GM19395 (cell line): ENCODE data around the gene TEX101.
"Not testable (repeated sequence)": the region's sequence is repeated elsewhere in the genome, so short reads cannot be mapped to it uniquely, and the experiment has no call there.

Experiments
- ATAC-seq: cut with Tn5 transposase; IDR thresholded peaks from one replicate; pipeline ENCODE4 v1.9.1; 2021; ENCODE audit warnings: mild to moderate bottlenecking, moderate library complexity; ENCODE audit not compliant: unreplicated experiment

TEX101 gene

GRCh38 chr19:43416951-43417623 lies 2.4 kb downstream of the TEX101 start:
- ATAC-seq: no peak

GRCh38 chr19:43420954-43421353 lies 6.3 kb downstream of the TEX101 start:
- no peak for ATAC-seq

DNA sequence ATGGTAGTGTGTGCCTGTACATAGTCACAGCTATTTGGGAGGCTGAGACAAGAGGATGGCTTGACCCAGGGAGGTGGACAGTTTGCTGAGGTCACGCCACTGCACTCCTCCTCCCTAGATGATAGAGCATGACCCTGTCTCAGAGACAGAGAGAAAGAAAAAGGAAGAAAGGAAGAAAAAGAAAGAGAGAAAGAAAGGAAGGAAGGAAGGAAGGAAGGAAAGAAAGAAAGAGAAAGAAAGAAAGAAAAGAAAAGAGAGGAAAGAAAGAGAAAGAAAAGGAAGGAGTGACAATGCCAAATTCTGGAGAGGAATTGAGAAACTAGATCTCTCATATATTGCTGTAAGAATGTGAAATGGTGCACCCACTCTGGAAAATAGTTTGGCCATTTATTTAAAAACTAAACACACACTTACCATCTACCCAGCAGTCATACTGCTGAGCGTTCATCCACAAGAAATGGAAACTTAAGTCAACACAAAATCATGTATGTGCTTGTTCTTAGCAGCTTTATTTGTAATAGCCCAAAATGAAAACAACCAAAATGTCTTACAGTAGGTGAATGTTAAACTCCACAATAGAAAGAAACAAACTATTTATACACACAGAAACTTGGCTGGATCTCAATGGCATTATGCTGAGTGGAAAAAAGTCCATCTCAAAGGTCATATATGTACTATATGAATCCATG lies 7.5 kb downstream of the TEX101 start:
- no peak for ATAC-seq

- no peak for ATAC-seq
These were observed 8.0 kb downstream of the TEX101 start for GRCh38 chr19:43422689-43423066.

DNA sequence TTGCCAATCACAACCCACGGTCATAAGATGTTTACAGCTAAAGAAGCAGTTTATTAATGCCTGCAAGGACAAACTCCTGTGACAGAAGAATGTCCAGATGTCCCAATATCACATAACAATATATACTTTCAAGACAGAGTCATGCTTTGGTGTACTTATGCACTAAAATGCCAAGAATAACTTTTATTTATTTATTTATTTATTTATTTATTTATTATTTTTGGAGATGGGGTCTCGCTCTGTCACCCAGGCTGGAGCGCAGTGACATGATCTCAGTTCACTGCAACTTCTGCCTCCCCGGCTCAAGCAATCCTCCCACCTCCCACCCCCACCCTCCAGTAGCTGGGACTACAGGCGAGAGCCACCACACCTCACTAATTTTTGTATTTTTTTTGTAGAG lies 9.1 kb downstream of the TEX101 start:
- no peak for ATAC-seq

- no peak for ATAC-seq
These were observed 11.1 kb downstream of the TEX101 start for GRCh38 chr19:43425567-43426392.

- ATAC-seq: no peak
These were observed 14.7 kb downstream of the TEX101 start for GRCh38 chr19:43429395-43429794.

DNA sequence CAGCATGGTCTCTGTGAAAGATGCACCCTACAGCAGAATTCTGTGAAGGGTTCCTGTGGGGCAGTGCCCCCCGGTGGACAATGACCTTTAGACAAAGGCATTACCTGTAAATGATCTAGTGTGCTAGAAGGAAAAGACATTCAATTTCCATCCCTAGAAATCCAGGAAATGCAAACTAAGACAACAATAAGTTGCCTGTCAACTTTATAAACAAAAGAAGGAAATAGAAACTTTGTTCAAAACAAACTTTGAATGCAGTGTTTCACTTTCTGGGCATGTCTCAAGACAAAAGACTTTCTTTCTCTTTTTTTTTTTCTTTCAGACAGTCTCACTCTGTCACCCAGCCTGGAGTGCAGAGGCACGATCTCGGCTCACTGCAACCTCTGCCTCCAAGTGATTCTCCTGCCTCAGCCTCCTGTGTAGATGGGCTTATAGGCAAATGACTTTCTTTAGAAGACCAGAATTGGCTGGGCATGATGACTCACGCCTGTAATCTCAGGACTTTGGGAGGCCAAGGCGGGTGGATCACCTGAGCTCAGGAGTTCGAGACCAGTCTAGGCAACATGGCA lies 15.5 kb downstream of the TEX101 start:
- no peak for ATAC-seq

- ATAC-seq: no peak
These were observed 16.3 kb downstream of the TEX101 start for GRCh38 chr19:43430976-43431375.

- ATAC-seq: no peak
These were observed 18.6 kb downstream of the TEX101 start for GRCh38 chr19:43433358-43433673.

GRCh38 chr19:43433689-43434088 lies 19.0 kb downstream of the TEX101 start:
- ATAC-seq: no peak

GRCh38 chr19:43435775-43436174 lies 21.1 kb downstream of the TEX101 start:
- ATAC-seq: no peak

GRCh38 chr19:43437284-43437683 lies 22.6 kb downstream of the TEX101 start:
- ATAC-seq: not testable (repeated sequence)

DNA sequence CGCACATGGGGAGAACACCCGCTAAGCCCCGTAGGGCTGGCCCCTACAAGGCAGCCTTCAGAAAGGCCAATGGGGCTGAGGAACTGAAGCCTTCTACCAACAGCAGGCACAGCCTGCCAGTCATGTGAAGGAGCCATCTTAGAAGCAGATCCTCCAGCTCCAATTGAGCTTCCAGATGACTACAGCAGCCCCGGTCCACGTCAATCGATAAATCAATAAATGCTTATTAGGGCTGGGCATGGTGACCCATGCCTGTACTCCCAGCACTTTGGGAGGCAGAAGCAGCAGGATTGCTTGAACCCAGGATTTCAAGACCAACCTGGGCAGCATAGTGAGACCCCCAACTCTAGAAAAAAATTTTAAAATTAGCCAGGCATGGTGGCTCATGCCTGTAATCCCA lies 23.0 kb downstream of the TEX101 start:
- ATAC-seq: no peak

DNA sequence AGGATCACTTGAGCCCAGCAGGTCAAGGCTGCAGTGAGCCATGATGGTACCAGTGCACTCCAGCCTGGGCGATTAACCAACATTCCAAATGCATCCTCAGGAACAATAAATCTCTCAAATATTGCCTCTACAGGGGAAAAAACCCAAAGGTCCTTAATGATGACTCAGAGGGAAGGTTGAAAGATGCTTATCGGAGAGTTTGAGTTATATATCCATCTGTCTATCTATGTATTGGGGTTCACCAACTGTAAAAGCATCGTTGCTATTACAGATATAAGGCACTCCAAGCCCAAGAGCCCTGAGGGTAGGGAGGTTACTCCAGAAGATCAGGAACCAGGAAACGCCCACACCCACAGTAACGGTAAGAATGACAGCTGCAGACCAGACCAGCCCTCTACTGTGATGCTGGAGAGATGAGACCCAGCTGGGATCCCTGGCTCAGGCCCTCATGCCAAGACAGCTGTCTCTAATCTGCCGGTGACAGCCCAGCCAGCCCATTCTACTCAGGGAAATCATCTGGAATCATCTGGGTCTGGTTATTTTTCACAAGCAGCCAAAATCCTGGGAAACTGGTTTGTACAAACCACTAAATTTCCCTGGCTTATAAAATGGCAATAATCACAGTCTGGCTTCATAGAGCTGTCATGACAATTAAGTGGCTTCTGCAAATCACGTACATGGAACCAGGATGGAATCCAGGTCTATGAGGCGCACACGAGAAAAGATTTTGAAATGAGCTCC lies 23.8 kb downstream of the TEX101 start:
- ATAC-seq: no peak

DNA sequence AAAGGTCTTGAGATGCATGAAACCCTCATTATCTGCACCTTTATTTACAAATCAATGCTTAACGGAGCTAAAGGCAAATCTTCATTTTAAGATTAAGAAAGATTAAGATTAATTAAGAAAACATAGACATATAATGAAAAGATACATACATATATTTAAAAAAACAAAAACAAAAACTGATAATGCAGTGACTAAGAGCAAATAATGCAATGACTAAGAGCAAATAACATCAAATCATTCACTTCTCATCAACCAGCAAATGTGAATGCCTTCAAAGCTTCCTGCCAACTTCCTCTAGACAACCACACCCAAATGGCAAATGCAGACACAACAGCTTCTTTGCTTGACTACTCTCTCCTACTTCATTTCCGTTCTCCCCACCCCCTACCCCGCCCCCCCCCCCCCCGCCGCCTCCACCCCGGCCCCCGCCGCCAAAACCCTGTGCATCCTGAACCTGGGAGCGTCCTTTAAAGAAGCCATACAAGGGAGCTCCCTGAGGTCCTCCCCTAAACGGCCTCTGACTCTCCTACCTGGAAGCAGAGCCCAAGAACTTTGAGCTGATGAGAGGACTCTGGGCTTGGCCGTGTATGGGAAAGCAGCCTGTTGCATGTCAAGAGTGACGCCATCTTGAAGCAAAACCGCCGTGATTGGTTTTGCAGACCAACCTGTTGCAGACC lies 24.5 kb downstream of the TEX101 start:
- ATAC-seq: no peak

GRCh38 chr19:43439709-43440063 lies 25.0 kb downstream of the TEX101 start:
- no peak for ATAC-seq

DNA sequence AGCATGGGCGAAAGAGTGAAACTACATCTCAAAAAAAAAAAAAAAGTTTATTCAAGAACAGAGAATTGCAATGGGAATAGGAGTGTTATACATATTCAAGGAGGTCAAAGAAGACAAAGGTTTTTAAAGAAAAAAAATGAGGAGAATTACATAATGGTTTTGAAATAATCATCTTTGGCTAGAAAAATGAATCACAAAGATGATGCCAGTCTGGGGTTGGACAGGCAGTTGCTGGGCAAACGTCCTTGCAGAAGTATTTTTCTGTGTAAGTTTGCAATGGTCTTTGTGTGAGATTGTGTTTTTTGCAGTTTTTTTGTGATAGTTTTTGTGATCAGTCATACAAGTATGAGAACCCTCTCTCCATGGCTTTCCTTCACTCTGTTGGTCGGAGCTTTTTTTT lies 27.0 kb downstream of the TEX101 start:
- ATAC-seq: no peak

- not testable (repeated sequence) for ATAC-seq
These were observed 29.4 kb downstream of the TEX101 start for GRCh38 chr19:43444091-43444490.

GRCh38 chr19:43444531-43445287 lies 30.0 kb downstream of the TEX101 start:
- ATAC-seq: no peak
